Activated naive CD4-positive, alpha-beta T cell treated with anti-CD3 and anti-CD28 coated beads, Interleukin-2, amount 50 U/mL, for 24 hours (primary cell): ENCODE data around the gene CUL4B.
"Not testable (repeated sequence)": the region's sequence is repeated elsewhere in the genome, so short reads cannot be mapped to it uniquely, and the experiment has no call there.

ENCODE experiments used
- H3K27ac Mint-ChIP-seq: one replicate; pipeline ENCODE4 v1.8.0; 2021; ENCODE audit warnings: mild to moderate bottlenecking, mixed read lengths
- H3K27me3 Mint-ChIP-seq: one replicate; pipeline ENCODE4 v1.8.0; 2021; ENCODE audit warnings: mixed read lengths
- H3K36me3 Mint-ChIP-seq: one replicate; pipeline ENCODE4 v1.8.0; 2021; ENCODE audit warnings: mixed read lengths
- H3K4me1 Mint-ChIP-seq: one replicate; pipeline ENCODE4 v1.8.0; 2021; ENCODE audit warnings: mixed read lengths
- H3K4me3 Mint-ChIP-seq: one replicate; pipeline ENCODE4 v1.8.0; 2021; ENCODE audit warnings: mild to moderate bottlenecking, mixed read lengths
- H3K9me3 Mint-ChIP-seq: one replicate; pipeline ENCODE4 v1.8.0; 2021; ENCODE audit warnings: mixed read lengths

The CUL4B gene

GRCh38 chrX:120560842-120561633 lies at the start of gene CUL4B:
TSS of gene CUL4B (minus strand) at chrX:120560962. CDS start at chrX:120560638, 324 bp downstream.
- Mint-ChIP-seq H3K27me3 (no peaks in the 10 kb centered on the region), H3K9me3 (no peaks in the 10 kb centered on the region), H3K4me1 (peaks cover 30% of the 10 kb centered on the region)

GRCh38 chrX:120604361-120604782 lies 43.6 kb upstream of the CUL4B start:
- H3K27me3 Mint-ChIP-seq = no peaks in the 10 kb centered on the region
- peaks cover 3% of the 10 kb centered on the region for H3K36me3 Mint-ChIP-seq
- peak overlapping the region; percentile 98 for H3K4me3 Mint-ChIP-seq
- no peaks in the 10 kb centered on the region for H3K9me3 Mint-ChIP-seq
- peak overlapping the region; percentile 99 for H3K27ac Mint-ChIP-seq
- H3K4me1 Mint-ChIP-seq = peaks cover 10% of the 10 kb centered on the region

More at GRCh38 chrX:120560842-120561633, at the start of gene CUL4B:
- H3K4me3 Mint-ChIP-seq = peak within 1 kb of the TSS; percentile 98
- H3K27ac Mint-ChIP-seq = peak within 1 kb of the TSS; percentile 99
- H3K36me3 Mint-ChIP-seq = peaks cover 3% of the 10 kb centered on the region

GRCh38 chrX:120603707-120604360 lies 43.1 kb upstream of the CUL4B start, which contains the start of gene MCTS1:
TSS of gene MCTS1 (plus strand) at chrX:120604101. CDS start at chrX:120604237, 136 bp downstream.
- peaks cover 3% of the 10 kb centered on the region for H3K36me3 Mint-ChIP-seq
- H3K27me3 Mint-ChIP-seq = no peaks in the 10 kb centered on the region
- H3K4me3 Mint-ChIP-seq = peak within 1 kb of the TSS; percentile 98
- H3K9me3 Mint-ChIP-seq = no peaks in the 10 kb centered on the region
- H3K27ac Mint-ChIP-seq = peak within 1 kb of the TSS; percentile 99
- peaks cover 10% of the 10 kb centered on the region for H3K4me1 Mint-ChIP-seq

GRCh38 chrX:120585702-120586101 lies 24.9 kb upstream of the CUL4B start:
- Mint-ChIP-seq H3K4me1 (no peaks in the 10 kb centered on the region), H3K9me3 (no peaks in the 10 kb centered on the region), H3K36me3 (no peaks in the 10 kb centered on the region)

GRCh38 chrX:120575379-120576114 lies 14.8 kb upstream of the CUL4B start:
- H3K9me3 Mint-ChIP-seq = no peaks in the 10 kb centered on the region
- no peaks in the 10 kb centered on the region for H3K36me3 Mint-ChIP-seq
- no peak overlapping the region for H3K27ac Mint-ChIP-seq
- H3K4me3 Mint-ChIP-seq = no peak overlapping the region
- H3K4me1 Mint-ChIP-seq = peaks cover 8% of the 10 kb centered on the region
- H3K27me3 Mint-ChIP-seq = no peaks in the 10 kb centered on the region

More at GRCh38 chrX:120585702-120586101, 24.9 kb upstream of the CUL4B start:
- H3K27ac Mint-ChIP-seq = no peak overlapping the region
- no peaks in the 10 kb centered on the region for H3K27me3 Mint-ChIP-seq
- no peak overlapping the region for H3K4me3 Mint-ChIP-seq

GRCh38 chrX:120573806-120574205 lies 13.0 kb upstream of the CUL4B start:
- H3K36me3 Mint-ChIP-seq, H3K4me1 Mint-ChIP-seq, H3K4me3 Mint-ChIP-seq, H3K9me3 Mint-ChIP-seq, H3K27ac Mint-ChIP-seq, H3K27me3 Mint-ChIP-seq: not testable (repeated sequence)

GRCh38 chrX:120570011-120570600 lies 9.3 kb upstream of the CUL4B start:
- Mint-ChIP-seq H3K36me3 (no peaks in the 10 kb centered on the region), H3K27ac (no peak overlapping the region), H3K27me3 (no peaks in the 10 kb centered on the region), H3K4me1 (peaks cover 8% of the 10 kb centered on the region), H3K4me3 (no peak overlapping the region), H3K9me3 (no peaks in the 10 kb centered on the region)

- Mint-ChIP-seq H3K9me3 (no peaks in the 10 kb centered on the region), H3K27me3 (no peaks in the 10 kb centered on the region), H3K4me1 (peaks cover 8% of the 10 kb centered on the region), H3K27ac (no peak overlapping the region), H3K36me3 (no peaks in the 10 kb centered on the region), H3K4me3 (no peak overlapping the region)
These were observed 7.8 kb upstream of the CUL4B start for GRCh38 chrX:120568609-120569008.

GRCh38 chrX:120568035-120568434 lies 7.3 kb upstream of the CUL4B start:
- Mint-ChIP-seq H3K36me3 (no peaks in the 10 kb centered on the region), H3K4me3 (no peak overlapping the region), H3K4me1 (peaks cover 8% of the 10 kb centered on the region), H3K27me3 (no peaks in the 10 kb centered on the region), H3K27ac (no peak overlapping the region), H3K9me3 (no peaks in the 10 kb centered on the region)

GRCh38 chrX:120566817-120567216 lies 6.1 kb upstream of the CUL4B start:
- Mint-ChIP-seq H3K36me3 (no peaks in the 10 kb centered on the region), H3K27me3 (no peaks in the 10 kb centered on the region), H3K4me1 (peaks cover 17% of the 10 kb centered on the region), H3K9me3 (no peaks in the 10 kb centered on the region), H3K27ac (no peak overlapping the region), H3K4me3 (no peak overlapping the region)

GRCh38 chrX:120564925-120565324 lies 4.2 kb upstream of the CUL4B start:
- H3K27me3 Mint-ChIP-seq = no peaks in the 10 kb centered on the region
- H3K27ac Mint-ChIP-seq = no peak overlapping the region

GRCh38 chrX:120562569-120562926 lies 1.8 kb upstream of the CUL4B start:
- Mint-ChIP-seq H3K4me1 (peaks cover 21% of the 10 kb centered on the region), H3K27ac (peak overlapping the region; percentile 96), H3K36me3 (no peaks in the 10 kb centered on the region), H3K9me3 (no peaks in the 10 kb centered on the region), H3K27me3 (no peaks in the 10 kb centered on the region), H3K4me3 (peak overlapping the region; percentile 15)

More at GRCh38 chrX:120564925-120565324, 4.2 kb upstream of the CUL4B start:
- H3K9me3 Mint-ChIP-seq = no peaks in the 10 kb centered on the region
- H3K36me3 Mint-ChIP-seq = no peaks in the 10 kb centered on the region
- H3K4me1 Mint-ChIP-seq = peaks cover 12% of the 10 kb centered on the region
- no peak overlapping the region for H3K4me3 Mint-ChIP-seq

GRCh38 chrX:120561634-120562568 lies 1.1 kb upstream of the CUL4B start:
- no peaks in the 10 kb centered on the region for H3K9me3 Mint-ChIP-seq

GRCh38 chrX:120560405-120560841 lies 339 bp downstream of the CUL4B start:
- H3K27me3 Mint-ChIP-seq = no peaks in the 10 kb centered on the region
- peaks cover 3% of the 10 kb centered on the region for H3K36me3 Mint-ChIP-seq

More at GRCh38 chrX:120561634-120562568, 1.1 kb upstream of the CUL4B start:
- peaks cover 26% of the 10 kb centered on the region for H3K4me1 Mint-ChIP-seq
- H3K27me3 Mint-ChIP-seq = no peaks in the 10 kb centered on the region
- no peaks in the 10 kb centered on the region for H3K36me3 Mint-ChIP-seq
- H3K27ac Mint-ChIP-seq = peak overlapping the region; percentile 96
- peak overlapping the region; percentile 98 for H3K4me3 Mint-ChIP-seq

More at GRCh38 chrX:120560405-120560841, 339 bp downstream of the CUL4B start:
- Mint-ChIP-seq H3K4me3 (peak overlapping the region; percentile 98), H3K4me1 (peaks cover 31% of the 10 kb centered on the region), H3K27ac (peak overlapping the region; percentile 99), H3K9me3 (no peaks in the 10 kb centered on the region)
